HepG2 (cell line): ENCODE measurements around the gene C10orf143.

ENCODE experiments used
- ATRX ChIP-seq: sonication (generic); formaldehyde crosslinking; IDR thresholded peaks from 2 replicates; pipeline ENCODE4 v1.4.0; 2020; ENCODE audit warnings: missing genetic modification reagents, borderline replicate concordance
- EP300 ChIP-seq, 3 experiments: sonication (generic) in 1 of 3; formaldehyde crosslinking in 1 of 3; IDR thresholded peaks; 2 replicates each; pipeline versions ENCODE4 v1.5.1 to v1.6.1; 2011 to 2020; ENCODE audit warnings: low read depth in 2 of 3, low read length in 2 of 3, borderline replicate concordance in 1 of 3, improper control_type of control experiment in 1 of 3, mild to moderate bottlenecking in 1 of 3, missing genetic modification reagents in 1 of 3, moderate library complexity in 1 of 3
- HNRNPH1 ChIP-seq: fragments of 200-400 bp; formaldehyde crosslinking; optimal IDR thresholded peaks from 2 replicates; pipeline ENCODE3; 2017; ENCODE audit warnings: mild to moderate bottlenecking, low read depth, low read length
- TFDP2 ChIP-seq: sonication (generic); formaldehyde crosslinking; IDR thresholded peaks from 2 replicates; pipeline ENCODE4 v1.4.0; 2020; ENCODE audit warnings: missing genetic modification reagents
- ZBTB43 ChIP-seq: sonication (generic); formaldehyde crosslinking; conservative IDR thresholded peaks from 2 replicates; pipeline ENCODE4 v1.4.0; 2020; ENCODE audit warnings: missing genetic modification reagents
- ZFP37 ChIP-seq: sonication (generic); formaldehyde crosslinking; IDR thresholded peaks from 2 replicates; pipeline ENCODE4 v1.4.0; 2020; ENCODE audit warnings: missing genetic modification reagents, borderline replicate concordance
- ZNF619 ChIP-seq: sonication (generic); formaldehyde crosslinking; IDR thresholded peaks from 2 replicates; pipeline ENCODE4 v1.4.0; 2020; ENCODE audit warnings: mild to moderate bottlenecking, missing genetic modification reagents

- TF ChIP-seq ZNF619 (CRISPR knock-in tag) (no peak), TFDP2 (CRISPR knock-in tag) (no peak), EP300 (IDR thresholded peaks at IDR 0.05; ENCODE audit: low read depth in 2 of 2, low read length in 2 of 2) (no peak), EP300 (CRISPR knock-in tag; IDR thresholded peaks at IDR 0.05; ENCODE audit: borderline replicate concordance) (no peak), ZBTB43 (CRISPR knock-in tag) (peak; percentile 81; the same call in 1 of the 2 replicates), ATRX (CRISPR knock-in tag) (no peak), HNRNPH1 (no peak), ZFP37 (CRISPR knock-in tag) (no peak)
Measured at GRCh38 chr10:130111113-130111851, 652 bp upstream of the C10orf143 start.
